Hepatocyte (in vitro differentiated cells): ENCODE results near the gene XYLT1.

ENCODE experiments used
- EZH2 ChIP-seq: fragments of 200-600 bp; sonication (generic); IDR thresholded peaks from 2 replicates; pipeline ENCODE4 v1.6.1; 2016; ENCODE audit warnings: antibody characterized with exemption, mild to moderate bottlenecking, borderline replicate concordance
- EZH2phosphoT487 ChIP-seq: fragments of 200-600 bp; sonication (generic); IDR thresholded peaks from one replicate; pipeline ENCODE4 v1.6.1; 2018; ENCODE audit warnings: antibody characterized with exemption, mild to moderate bottlenecking, low read depth, moderate library complexity; ENCODE audit not compliant: unreplicated experiment, severe bottlenecking
- TF ChIP-seq, protein P1 (sequence below): fragments of 200-600 bp; sonication (generic); IDR thresholded peaks from 2 replicates; pipeline ENCODE4 v1.5.1; 2016; ENCODE audit warnings: antibody characterized with exemption, mild to moderate bottlenecking; ENCODE audit not compliant: poor library complexity

DNA sequence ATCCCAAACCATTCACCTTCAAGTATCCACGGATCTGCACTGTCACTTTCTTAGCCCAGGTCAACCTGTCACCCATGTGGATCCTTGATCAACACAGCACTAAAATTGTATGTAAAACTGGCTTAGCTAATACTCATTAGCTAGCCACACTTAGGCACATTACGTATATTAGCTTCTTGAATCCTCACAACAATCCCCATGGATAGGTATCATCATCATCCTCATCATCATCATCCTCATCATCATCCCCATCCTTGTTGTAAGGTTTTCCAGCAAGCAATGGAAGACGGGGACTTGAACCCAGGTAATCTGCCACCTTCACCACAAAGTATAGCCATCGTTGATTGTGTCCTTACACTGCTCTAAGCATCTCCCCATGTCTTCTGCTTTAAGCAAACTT is 184.3 kb downstream of the XYLT1 start:
- TF ChIP-seq EZH2phosphoT487: no peak
- TF ChIP-seq, protein P1, sequence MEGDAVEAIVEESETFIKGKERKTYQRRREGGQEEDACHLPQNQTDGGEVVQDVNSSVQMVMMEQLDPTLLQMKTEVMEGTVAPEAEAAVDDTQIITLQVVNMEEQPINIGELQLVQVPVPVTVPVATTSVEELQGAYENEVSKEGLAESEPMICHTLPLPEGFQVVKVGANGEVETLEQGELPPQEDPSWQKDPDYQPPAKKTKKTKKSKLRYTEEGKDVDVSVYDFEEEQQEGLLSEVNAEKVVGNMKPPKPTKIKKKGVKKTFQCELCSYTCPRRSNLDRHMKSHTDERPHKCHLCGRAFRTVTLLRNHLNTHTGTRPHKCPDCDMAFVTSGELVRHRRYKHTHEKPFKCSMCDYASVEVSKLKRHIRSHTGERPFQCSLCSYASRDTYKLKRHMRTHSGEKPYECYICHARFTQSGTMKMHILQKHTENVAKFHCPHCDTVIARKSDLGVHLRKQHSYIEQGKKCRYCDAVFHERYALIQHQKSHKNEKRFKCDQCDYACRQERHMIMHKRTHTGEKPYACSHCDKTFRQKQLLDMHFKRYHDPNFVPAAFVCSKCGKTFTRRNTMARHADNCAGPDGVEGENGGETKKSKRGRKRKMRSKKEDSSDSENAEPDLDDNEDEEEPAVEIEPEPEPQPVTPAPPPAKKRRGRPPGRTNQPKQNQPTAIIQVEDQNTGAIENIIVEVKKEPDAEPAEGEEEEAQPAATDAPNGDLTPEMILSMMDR: no peak
- TF ChIP-seq EZH2: no peak
